Stimulated activated CD4-positive, alpha-beta T cell treated with anti-CD3 and anti-CD28 coated beads, Interleukin-12 subunit alpha, Interleukin-12 subunit beta, amount 100 ng/mL, for 48 hours (primary cell): ENCODE results near the gene WDR18.
"Not testable (repeated sequence)": the region's sequence is repeated elsewhere in the genome, so short reads cannot be mapped to it uniquely, and the experiment has no call there.

Experiments
- DNase-seq, 3 donors: peaks; one replicate each; pipeline ENCODE4 v3.0.0-alpha.2; 2020; ENCODE audit warnings: low read depth in 2 of 3, low spot score in 1 of 3

WDR18 gene

GRCh38 chr19:948842-949496 is 35.2 kb upstream of the WDR18 start:
- no peak for DNase-seq

- DNase-seq: no peak
These were observed 33.6 kb upstream of the WDR18 start for GRCh38 chr19:950352-951066.

GRCh38 chr19:952049-952679 is 32.0 kb upstream of the WDR18 start:
- DNase-seq: no peak

GRCh38 chr19:952680-953444 is 31.3 kb upstream of the WDR18 start:
- no peak for DNase-seq

GRCh38 chr19:953445-954271 is 30.5 kb upstream of the WDR18 start:
- no peak for DNase-seq

GRCh38 chr19:954272-954671 is 29.9 kb upstream of the WDR18 start:
- DNase-seq: no peak

DNA sequence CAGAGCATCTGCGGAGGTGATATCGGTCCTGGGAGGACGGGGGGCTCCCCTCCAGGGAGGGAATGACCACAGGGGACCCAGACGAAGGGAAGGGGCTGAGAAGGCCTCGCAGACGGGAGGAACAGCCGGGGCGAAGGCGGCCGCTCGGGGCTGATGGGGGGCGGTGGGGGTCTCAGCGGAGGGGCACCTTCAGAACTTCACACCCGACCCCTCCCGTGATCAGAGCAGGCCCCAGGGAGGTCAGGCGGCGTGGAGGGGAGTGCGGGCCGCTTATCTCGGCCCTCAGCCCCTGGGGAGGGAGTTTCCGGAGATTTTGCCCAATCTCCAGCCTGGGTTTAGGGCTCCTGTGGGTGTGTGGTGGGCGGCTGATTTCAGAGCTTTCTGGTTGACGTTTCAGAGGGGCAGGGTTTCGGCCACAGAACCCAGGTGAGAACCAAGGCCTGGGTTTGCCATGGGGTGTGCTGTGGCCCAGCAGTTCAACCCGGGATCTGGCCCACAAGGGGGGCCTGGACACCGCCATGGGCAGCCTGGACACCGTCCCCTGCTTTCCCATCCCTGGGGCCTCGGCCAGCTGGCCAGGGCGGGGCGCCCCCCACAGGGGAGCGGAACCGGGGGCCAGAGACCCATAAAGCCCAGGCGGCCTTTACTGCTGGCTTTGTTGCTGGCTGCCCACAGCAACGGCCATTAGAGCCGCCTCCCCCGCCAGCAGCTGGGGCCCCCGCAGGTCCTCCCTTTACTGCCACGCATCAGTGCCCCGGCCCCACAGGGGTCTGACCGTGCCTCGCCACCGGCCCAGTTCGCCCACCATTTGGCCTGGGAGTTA is 29.3 kb upstream of the WDR18 start:
- DNase-seq: no peak

GRCh38 chr19:955803-956765 is 28.1 kb upstream of the WDR18 start:
- DNase-seq: no peak

GRCh38 chr19:956766-957440 is 27.2 kb upstream of the WDR18 start:
- no peak for DNase-seq

- not testable (repeated sequence) for DNase-seq
These were observed 26.6 kb upstream of the WDR18 start for GRCh38 chr19:957578-957977.

DNA sequence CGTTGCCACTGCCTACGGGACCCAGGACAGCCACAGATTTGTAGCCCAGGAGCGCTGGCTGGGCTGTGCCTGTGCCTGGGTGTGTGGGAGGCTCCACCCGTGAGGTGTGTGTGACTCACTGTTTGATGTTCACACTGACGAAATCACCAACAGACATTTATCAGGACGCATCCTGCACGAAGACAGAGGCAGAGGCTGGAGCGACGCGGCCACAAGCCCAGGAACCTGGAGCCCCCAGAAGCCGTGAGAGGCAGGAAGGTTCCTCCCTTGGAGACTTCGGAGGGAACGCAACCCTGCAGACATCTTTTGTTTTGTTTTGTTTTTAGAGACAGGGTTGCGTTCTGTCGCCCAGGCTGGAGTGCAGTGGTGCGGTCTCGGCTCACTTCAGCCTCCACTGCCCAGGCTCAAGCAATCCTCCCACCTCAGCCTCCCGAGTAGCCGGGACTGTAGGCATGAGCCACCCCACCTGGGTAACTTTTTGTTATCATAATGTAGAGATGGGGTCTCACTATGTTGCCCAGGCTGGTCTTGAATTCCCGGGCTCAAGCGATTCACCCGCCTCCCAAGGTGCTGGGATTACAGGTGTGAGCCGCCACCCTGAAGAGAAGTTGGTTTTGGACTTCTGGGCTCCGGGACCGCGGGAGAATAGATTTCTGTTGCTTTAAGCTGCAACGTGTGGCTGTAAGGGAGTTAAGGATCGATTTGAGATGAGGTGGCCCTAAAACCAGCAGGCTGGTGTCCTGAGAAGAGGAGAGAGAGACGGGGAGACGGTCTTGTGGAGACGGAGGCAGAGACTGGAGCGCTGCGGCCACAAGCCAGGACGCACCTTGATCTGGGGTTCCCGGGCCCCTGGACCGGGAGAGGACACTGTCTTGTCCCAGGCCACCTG is 24.9 kb upstream of the WDR18 start:
- peak; percentile 36 to 48 (median 42) for DNase-seq

DNA sequence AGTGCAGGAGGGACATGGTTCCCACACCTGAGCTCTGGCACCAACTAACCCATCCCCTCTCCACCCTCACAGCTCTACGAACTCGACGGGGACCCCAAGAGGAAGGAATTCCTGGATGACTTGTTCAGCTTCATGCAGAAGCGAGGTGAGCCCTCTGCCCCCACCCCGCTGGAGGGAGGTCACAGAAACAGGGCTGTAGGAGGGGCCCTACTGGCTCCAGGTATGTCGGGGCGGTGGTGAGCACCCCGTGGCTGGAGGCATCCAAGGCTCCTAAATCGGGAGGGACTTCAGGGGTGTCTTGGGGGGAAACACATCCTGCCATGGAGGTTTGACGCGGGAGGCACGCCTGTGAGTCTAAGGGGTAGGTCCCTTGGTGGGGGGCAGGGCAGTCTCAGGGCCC is 24.1 kb upstream of the WDR18 start:
- no peak for DNase-seq

- no peak for DNase-seq
These were observed 23.6 kb upstream of the WDR18 start for GRCh38 chr19:960601-960938.

DNA sequence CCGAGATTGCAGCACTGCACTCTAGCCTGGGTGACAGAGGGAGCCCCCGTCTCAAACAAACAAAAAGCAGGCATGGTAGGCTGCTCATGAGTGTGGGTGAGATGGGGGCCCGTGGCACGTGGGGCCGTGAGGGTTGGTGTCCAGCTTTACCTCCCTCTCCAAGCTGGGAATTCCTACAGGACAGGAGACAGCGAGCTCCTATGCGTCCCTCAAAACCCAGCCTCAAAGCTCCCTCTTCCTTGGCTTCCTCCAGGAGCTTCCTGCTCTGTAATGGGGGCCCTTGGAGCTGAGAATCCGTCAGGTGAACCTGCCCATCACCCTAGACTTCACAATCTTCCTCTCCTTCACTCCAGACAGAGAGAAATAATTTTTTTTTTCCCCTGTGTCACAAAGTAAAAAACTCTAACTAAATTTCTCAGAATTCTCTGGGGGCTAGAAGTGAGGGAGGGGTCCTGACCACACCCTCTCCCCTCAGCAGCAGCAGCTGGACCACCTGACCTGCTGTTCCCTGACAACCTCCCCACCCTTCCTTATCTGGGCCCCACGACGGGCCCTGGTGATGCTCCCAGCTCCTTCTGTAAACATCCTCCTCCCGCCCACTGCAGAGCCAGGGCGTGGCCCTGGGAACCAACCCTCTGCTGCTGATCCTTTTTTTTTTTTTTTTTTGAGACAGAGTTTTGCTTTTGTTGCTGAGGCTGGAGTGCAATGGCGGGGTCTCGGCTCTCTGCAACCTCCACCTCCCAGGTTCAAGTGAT is 22.1 kb upstream of the WDR18 start:
- DNase-seq: no peak

DNA sequence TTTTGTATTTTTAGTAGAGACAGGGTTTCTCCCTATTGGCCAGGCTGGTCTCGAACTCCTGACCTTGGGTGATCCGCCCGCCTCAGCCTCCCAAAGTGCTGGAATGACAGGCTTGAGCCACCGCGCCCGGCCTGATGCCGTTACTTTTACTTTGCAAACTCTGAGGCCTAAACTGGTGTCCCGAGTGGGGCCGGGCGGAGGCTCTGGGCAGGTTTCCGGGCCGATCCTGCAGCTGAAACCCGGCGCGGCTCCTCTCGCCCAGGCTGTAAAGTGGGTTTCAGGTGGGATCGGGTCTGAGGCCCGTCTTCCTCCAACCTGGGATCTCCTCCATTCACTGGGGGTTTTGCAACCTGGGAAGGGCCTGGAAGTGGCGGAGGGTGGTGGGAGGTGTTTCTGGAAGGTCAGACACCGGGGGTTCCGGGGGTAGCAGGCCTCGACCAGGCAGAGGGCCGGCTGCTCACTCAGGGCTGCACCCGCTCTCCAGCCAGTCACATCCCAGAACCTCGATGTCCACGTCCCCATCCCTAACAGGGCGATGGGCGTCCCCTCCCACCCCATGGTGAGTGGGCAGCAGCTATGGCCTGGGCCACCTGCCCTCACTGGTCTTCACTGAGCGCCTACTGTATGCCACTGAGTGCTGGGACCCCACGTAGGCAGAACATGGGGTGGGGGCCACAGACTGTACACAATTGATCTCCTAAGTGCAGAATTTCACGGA is 21.3 kb upstream of the WDR18 start:
- no peak for DNase-seq

DNA sequence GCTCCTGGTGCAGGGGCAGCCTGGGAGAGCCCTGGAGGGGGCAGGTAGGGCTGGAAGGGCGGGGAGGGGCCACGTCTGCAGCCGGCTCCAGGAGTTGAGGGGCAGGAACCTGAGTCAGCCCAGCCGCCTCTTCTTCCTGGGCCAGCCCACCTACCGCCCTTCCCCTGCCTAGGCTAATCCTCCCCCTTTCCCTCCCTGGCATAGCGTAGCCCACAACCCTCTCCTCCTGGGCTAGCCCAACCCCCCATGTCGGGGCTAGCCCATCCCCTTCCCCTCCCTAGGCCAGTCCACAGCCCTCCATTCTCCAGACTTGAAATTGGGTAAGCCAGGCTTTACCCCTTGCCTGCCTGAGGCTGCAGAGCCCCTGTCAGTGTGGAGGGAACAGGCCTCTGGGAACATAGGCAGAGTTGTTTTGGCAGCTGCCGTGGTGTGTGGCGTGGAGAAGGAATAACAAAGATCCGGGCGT is 20.6 kb upstream of the WDR18 start:
- no peak for DNase-seq
